K562 (cell line): Measurements from ENCODE around the gene GASK1A. TPM values are rescaled to one million over a fixed set of nuclear protein-coding genes. Genes with fewer than 3 reads are reported as not detected.

Experiments used
- ATAC-seq: fragments of 200-7000 bp; cut with Tn5 transposase; 3 replicates; pipeline ENCODE4 v1.9.1; 2020; ENCODE audit warnings: moderate library complexity
- BruUV-seq: library from RNA; stranded (reverse); fragments of 400-500 nt; replicated peaks from 2 replicates; lab custom pipeline; 2021; lab: Mats Ljungman, UMichigan
- CTCF ChIA-PET: fragments of 300-600 bp; formaldehyde crosslinking; extraction: SDS; loops from one replicate; lab custom pipeline; 2021; ENCODE audit warnings: low intra/inter-chr PET ratio; lab: Yijun Ruan, JAX
- POLR2A ChIA-PET: fragments of 300-600, 350-650 bp; sonication (Branson Sonifier 250); formaldehyde crosslinking; extraction: SDS; loops from one replicate; lab custom pipeline; 2021; ENCODE audit warnings: antibody characterized with exemption, inconsistent platforms; lab: Yijun Ruan, JAX
- DNase-seq, 4 experiments: peaks; one replicate each; pipeline versions ENCODE4 v3.0.0 to v3.0.0-alpha.2; 2011 to 2018; ENCODE audit warnings: low spot score in 3 of 4, mixed read lengths in 3 of 4; ENCODE audit errors: extremely low read depth in 1 of 4
- FAIRE-seq: peaks from 2 replicates; lab custom pipeline; 2011; peaks lifted over from hg19 to GRCh38; lab: Jason Lieb, UNC
- H2AFZ ChIP-seq: 2 replicates; pipeline ENCODE4 v1.6.0; 2011; ENCODE audit warnings: low read depth, low read length, control low read depth, inconsistent platforms
- H3K27ac ChIP-seq: fragments of 200-600 bp; 3 replicates; pipeline ENCODE4 v1.8.0; 2011; ENCODE audit warnings: low read depth, mild to moderate bottlenecking, control low read depth, inconsistent platforms, low read length, moderate library complexity, mixed read lengths; ENCODE audit errors: extremely low read depth
- H3K27me3 ChIP-seq, 2 experiments: fragments of 300-600 bp in 1 of 2; 2 replicates in 1 of 2; 3 replicates in 1 of 2; pipeline versions ENCODE4 v1.6.0 to v1.8.0; 2011; ENCODE audit warnings: inconsistent platforms in 2 of 2, low read length in 2 of 2, mild to moderate bottlenecking in 1 of 2, mixed read lengths in 1 of 2, moderate library complexity in 1 of 2; ENCODE audit not compliant: control insufficient read depth in 2 of 2, insufficient read depth in 2 of 2
- H3K36me3 ChIP-seq: fragments of 300-600 bp; 3 replicates; pipeline ENCODE4 v1.8.0; 2011; ENCODE audit warnings: mild to moderate bottlenecking, low read length, inconsistent platforms; ENCODE audit not compliant: control insufficient read depth, insufficient read depth
- H3K4me1 ChIP-seq, 2 experiments: fragments of 200-600 bp in 1 of 2; replicated peaks in 1 of 2; 2 replicates in 1 of 2; 3 replicates in 1 of 2; pipeline versions ENCODE4 v1.5.1 to v1.8.0; 2011; ENCODE audit warnings: inconsistent platforms in 2 of 2, low read length in 2 of 2, mild to moderate bottlenecking in 1 of 2, mixed read lengths in 1 of 2, moderate library complexity in 1 of 2; ENCODE audit not compliant: control insufficient read depth in 2 of 2, insufficient read depth in 2 of 2
- H3K4me2 ChIP-seq: 2 replicates; pipeline ENCODE4 v1.6.1; 2011; ENCODE audit warnings: low read length, control low read depth, inconsistent platforms, mixed read lengths; ENCODE audit not compliant: insufficient read depth
- H3K4me3 ChIP-seq: fragments of 200-600 bp; sonication (generic), shearing (Covaris generic); 2 replicates; pipeline ENCODE4 v1.5.1; 2016; ENCODE audit warnings: control low read depth, inconsistent platforms
- H3K79me2 ChIP-seq: fragments of 200-600 bp; 3 replicates; pipeline ENCODE4 v1.8.0; 2011; ENCODE audit warnings: low read length, inconsistent platforms; ENCODE audit not compliant: control insufficient read depth, insufficient read depth
- H3K9ac ChIP-seq, 2 experiments: 2 replicates each; pipeline versions ENCODE4 v1.6.0 to v1.6.1; 2011; ENCODE audit warnings: low read depth in 2 of 2, low read length in 2 of 2, control low read depth in 1 of 2, inconsistent platforms in 1 of 2, mild to moderate bottlenecking in 1 of 2, mixed read lengths in 1 of 2; ENCODE audit not compliant: insufficient read depth in 1 of 2
- H3K9me1 ChIP-seq: one replicate; pipeline ENCODE4 v1.6.0; 2011; ENCODE audit warnings: inconsistent platforms, mild to moderate bottlenecking, low read length, moderate library complexity; ENCODE audit not compliant: control insufficient read depth, insufficient read depth
- H3K9me3 ChIP-seq: replicated peaks from 2 replicates; pipeline ENCODE4 v1.5.1; 2011; ENCODE audit warnings: low read depth, low read length, inconsistent platforms; ENCODE audit not compliant: control insufficient read depth, insufficient read depth
- H4K20me1 ChIP-seq: replicated peaks from 2 replicates; pipeline ENCODE4 v1.6.1; 2011; ENCODE audit warnings: low read length, inconsistent platforms, mixed read lengths; ENCODE audit not compliant: control insufficient read depth, insufficient read depth
- BRD9 ChIP-seq: fragments of 450-650 bp; IDR thresholded peaks from 2 replicates; pipeline ENCODE4 v1.6.1; 2018; ENCODE audit warnings: low read depth; ENCODE audit not compliant: partially characterized antibody
- CBX1 ChIP-seq: sonication (generic); IDR thresholded peaks from 2 replicates; pipeline ENCODE4 v1.6.1; 2016; ENCODE audit warnings: antibody characterized with exemption, low read depth, mild to moderate bottlenecking
- DNMT1 ChIP-seq: fragments of 450-650 bp; IDR thresholded peaks from 2 replicates; pipeline ENCODE4 v1.6.1; 2016; ENCODE audit warnings: antibody characterized with exemption, mild to moderate bottlenecking
- EHMT2 ChIP-seq: fragments of 450-650 bp; IDR thresholded peaks from 2 replicates; pipeline ENCODE4 v1.6.1; 2018; ENCODE audit warnings: antibody characterized with exemption
- GTF2F1 ChIP-seq: IDR thresholded peaks from 2 replicates; pipeline ENCODE4 v1.6.1; 2011; ENCODE audit warnings: low read depth, low read length, improper control_type of control experiment
- NFATC3 ChIP-seq: fragments of 450-650 bp; IDR thresholded peaks from 2 replicates; pipeline ENCODE4 v1.6.1; 2017; ENCODE audit warnings: mild to moderate bottlenecking
- POLR2H ChIP-seq: IDR thresholded peaks from 2 replicates; pipeline ENCODE4 v1.6.1; 2016; ENCODE audit warnings: missing genetic modification characterization, low read depth, mild to moderate bottlenecking, control low read depth, missing compliant biosample characterization, moderate library complexity
- RBM15 ChIP-seq: fragments of 200-400 bp; formaldehyde crosslinking; IDR thresholded peaks from 2 replicates; pipeline ENCODE4 v1.6.1; 2018; ENCODE audit warnings: mild to moderate bottlenecking, low read length, moderate library complexity; ENCODE audit not compliant: insufficient read depth
- RBM39 ChIP-seq: fragments of 200-400 bp; formaldehyde crosslinking; optimal IDR thresholded peaks from 2 replicates; pipeline ENCODE3; 2018; ENCODE audit warnings: low read depth, low read length
- SAFB2 ChIP-seq: fragments of 200-400 bp; formaldehyde crosslinking; IDR thresholded peaks from 2 replicates; pipeline ENCODE4 v1.6.1; 2018; ENCODE audit warnings: borderline replicate concordance, low read length, low read depth, moderate library complexity; ENCODE audit not compliant: severe bottlenecking
- SIN3A ChIP-seq, 2 experiments: fragments of 150-350 bp in 1 of 2; IDR thresholded peaks; 2 replicates each; pipeline ENCODE4 v1.6.1; 2011 to 2016; ENCODE audit warnings: borderline replicate concordance in 2 of 2, low read depth in 2 of 2, low read length in 2 of 2, mild to moderate bottlenecking in 2 of 2, moderate library complexity in 2 of 2; ENCODE audit not compliant: control insufficient read depth in 1 of 2
- YY1 ChIP-seq, 3 experiments: IDR thresholded peaks; 2 replicates each; pipeline ENCODE4 v1.6.1; 2011; ENCODE audit warnings: low read length in 2 of 3, mild to moderate bottlenecking in 2 of 3, moderate library complexity in 2 of 3, borderline replicate concordance in 1 of 3, control low read depth in 1 of 3, low read depth in 1 of 3; ENCODE audit not compliant: insufficient read depth in 3 of 3, insufficient replicate concordance in 2 of 3, control insufficient read depth in 1 of 3, insufficient read length in 1 of 3; ENCODE audit errors: extremely low read depth in 1 of 3
- ZBTB17 ChIP-seq: fragments of 450-650 bp; formaldehyde crosslinking; IDR thresholded peaks from 2 replicates; pipeline ENCODE4 v1.4.0; 2020; ENCODE audit warnings: mild to moderate bottlenecking
- ZNF384 ChIP-seq: IDR thresholded peaks from 2 replicates; pipeline ENCODE4 v1.6.1; 2012; ENCODE audit warnings: low read depth, low read length, improper control_type of control experiment
- ZSCAN32 ChIP-seq: fragments of 450-650 bp; formaldehyde crosslinking; IDR thresholded peaks from 2 replicates; pipeline ENCODE4 v1.4.0; 2020; ENCODE audit warnings: mild to moderate bottlenecking, moderate library complexity
- ZZZ3 ChIP-seq: fragments of 450-650 bp; IDR thresholded peaks from 2 replicates; pipeline ENCODE4 v1.6.1; 2016; ENCODE audit warnings: antibody characterized with exemption, mild to moderate bottlenecking, moderate library complexity
- WGBS: fragments of 100-300 bp; shearing (Covaris generic); methylation state at CpG from one replicate; pipeline ENCODE4 v1.1.6; 2016; ENCODE audit warnings: low coverage, mixed read lengths; ENCODE audit not compliant: insufficient coverage; ENCODE audit errors: missing lambda C conversion rate; 5-methylcytosine and 5-hydroxymethylcytosine counted together
- in situ Hi-C: fragments of 300-500 bp; cut with MboI; formaldehyde crosslinking; loops from 4 replicates; pipeline ENCODE4 v1.15.0; 2018; ENCODE audit warnings: inconsistent platforms, mixed read lengths
- intact Hi-C: fragments of 100-400 bp; cut with micrococcal nuclease; formaldehyde crosslinking; loops from 2 replicates; pipeline ENCODE4 v1.14.2; 2022
- polyA plus RNA-seq, 8 experiments: library from polyadenylated mRNA; depleted of rRNA in 4 of 8; stranded (reverse) in 5 of 8; unstranded in 3 of 8; fragments of >200 nt; fragmentation: Nextera tagmentation in 2 of 8; fragmentation: Illumina TruSeq in 1 of 8; extraction: Ambion mirVana in 2 of 8; extraction: Trizol in 1 of 8; gene quantifications; 2 replicates each; pipeline versions ENCODE4 v1.2.1 to v1.2.3, GENCODE V29; 2011 to 2014; ENCODE audit warnings: inconsistent platforms in 1 of 8, missing spikeins in 1 of 8
- total RNA-seq, 7 experiments: library from RNA; depleted of rRNA in 6 of 7; stranded (reverse); fragments of >200 nt in 6 of 7; fragmentation: Illumina TruSeq in 2 of 7; extraction: Trizol in 2 of 7; gene quantifications; 2 replicates each; pipeline versions ENCODE4 v1.2.1 to v1.2.3, GENCODE V29; 2011 to 2021; ENCODE audit warnings: low replicate concordance in 1 of 7
- TF ChIP-seq, protein P1 (sequence below): fragments of 250-450 bp; sonication (Bioruptor Pico); IDR thresholded peaks from 2 replicates; pipeline ENCODE4 v1.8.0; 2021; ENCODE audit warnings: moderate library complexity, mild to moderate bottlenecking, inconsistent platforms
- TF ChIP-seq, protein P2 (sequence below): sonication (generic); formaldehyde crosslinking; IDR thresholded peaks from 2 replicates; pipeline ENCODE4 v1.8.0; 2022; ENCODE audit warnings: missing genetic modification reagents, mild to moderate bottlenecking, borderline replicate concordance
- TF ChIP-seq, protein P3 (sequence below): sonication (generic); formaldehyde crosslinking; IDR thresholded peaks from 2 replicates; pipeline ENCODE4 v1.8.0; 2022; ENCODE audit warnings: mild to moderate bottlenecking, low read depth, missing genetic modification reagents

Gene GASK1A
- total and polyA plus RNA-seq, 9 of the 15 experiments (the other 6 are each of a cell fraction or from before 2014, with no cell fraction given) = 0.04 to 0.11 (median 0.05) TPM; not detected in 5

DNA sequence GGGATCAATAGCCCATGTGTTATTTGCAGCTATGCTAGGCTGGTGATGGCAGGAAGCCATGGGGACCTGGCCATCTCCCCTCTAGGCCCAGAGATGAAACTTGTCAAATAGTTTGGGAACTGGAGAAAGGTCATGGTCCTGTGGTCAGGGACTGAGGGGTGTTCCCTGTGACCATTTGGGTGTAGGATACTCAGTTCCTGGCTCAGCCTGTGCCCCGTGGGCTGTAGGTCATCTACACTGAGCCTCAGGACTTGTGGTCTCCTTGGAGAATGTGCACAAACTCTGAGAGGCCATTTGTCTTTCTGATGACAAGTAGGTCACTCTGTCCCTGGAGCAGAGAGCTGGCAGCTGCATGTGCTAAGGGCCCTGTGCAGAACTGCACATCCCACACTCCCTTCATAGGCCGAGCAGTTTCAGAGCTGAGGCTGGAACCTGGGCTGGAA, 17.5 kb downstream of the GASK1A start:
- POLR2A ChIA-PET = interaction anchor here (0.7 to 1.0 kb wide), 2 partner anchors 10 to 393 kb away, joined by 4 read pairs; no protein-coding TSS in a partner anchor
- TF ChIP-seq CBX1 = no peak
- TF ChIP-seq YY1 (IDR thresholded peaks at IDR 0.05; ENCODE audit: borderline replicate concordance in 1 of 3, control insufficient read depth in 1 of 3, extremely low read depth in 1 of 3, insufficient read depth in 3 of 3, insufficient read length in 1 of 3, insufficient replicate concordance in 2 of 3, low read depth in 1 of 3, low read length in 2 of 3) = no peak
- TF ChIP-seq EHMT2 = no peak
- TF ChIP-seq NFATC3 = no peak
- TF ChIP-seq BRD9 = no peak
- no peak for TF ChIP-seq ZSCAN32 (CRISPR knock-in tag)
- TF ChIP-seq RBM39 = no peak
- TF ChIP-seq, protein P1, sequence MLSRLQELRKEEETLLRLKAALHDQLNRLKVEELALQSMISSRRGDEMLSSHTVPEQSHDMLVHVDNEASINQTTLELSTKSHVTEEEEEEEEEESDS = no peak
- TF ChIP-seq, protein P2, sequence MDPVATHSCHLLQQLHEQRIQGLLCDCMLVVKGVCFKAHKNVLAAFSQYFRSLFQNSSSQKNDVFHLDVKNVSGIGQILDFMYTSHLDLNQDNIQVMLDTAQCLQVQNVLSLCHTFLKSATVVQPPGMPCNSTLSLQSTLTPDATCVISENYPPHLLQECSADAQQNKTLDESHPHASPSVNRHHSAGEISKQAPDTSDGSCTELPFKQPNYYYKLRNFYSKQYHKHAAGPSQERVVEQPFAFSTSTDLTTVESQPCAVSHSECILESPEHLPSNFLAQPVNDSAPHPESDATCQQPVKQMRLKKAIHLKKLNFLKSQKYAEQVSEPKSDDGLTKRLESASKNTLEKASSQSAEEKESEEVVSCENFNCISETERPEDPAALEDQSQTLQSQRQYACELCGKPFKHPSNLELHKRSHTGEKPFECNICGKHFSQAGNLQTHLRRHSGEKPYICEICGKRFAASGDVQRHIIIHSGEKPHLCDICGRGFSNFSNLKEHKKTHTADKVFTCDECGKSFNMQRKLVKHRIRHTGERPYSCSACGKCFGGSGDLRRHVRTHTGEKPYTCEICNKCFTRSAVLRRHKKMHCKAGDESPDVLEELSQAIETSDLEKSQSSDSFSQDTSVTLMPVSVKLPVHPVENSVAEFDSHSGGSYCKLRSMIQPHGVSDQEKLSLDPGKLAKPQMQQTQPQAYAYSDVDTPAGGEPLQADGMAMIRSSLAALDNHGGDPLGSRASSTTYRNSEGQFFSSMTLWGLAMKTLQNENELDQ (CRISPR knock-in tag) = no peak
- no peak for TF ChIP-seq ZNF384
- no peak for TF ChIP-seq ZZZ3
- TF ChIP-seq SAFB2 = no peak
- TF ChIP-seq POLR2H = no peak
- TF ChIP-seq, protein P3, sequence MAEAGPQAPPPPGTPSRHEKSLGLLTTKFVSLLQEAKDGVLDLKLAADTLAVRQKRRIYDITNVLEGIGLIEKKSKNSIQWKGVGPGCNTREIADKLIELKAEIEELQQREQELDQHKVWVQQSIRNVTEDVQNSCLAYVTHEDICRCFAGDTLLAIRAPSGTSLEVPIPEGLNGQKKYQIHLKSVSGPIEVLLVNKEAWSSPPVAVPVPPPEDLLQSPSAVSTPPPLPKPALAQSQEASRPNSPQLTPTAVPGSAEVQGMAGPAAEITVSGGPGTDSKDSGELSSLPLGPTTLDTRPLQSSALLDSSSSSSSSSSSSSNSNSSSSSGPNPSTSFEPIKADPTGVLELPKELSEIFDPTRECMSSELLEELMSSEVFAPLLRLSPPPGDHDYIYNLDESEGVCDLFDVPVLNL (CRISPR knock-in tag) = no peak
- no peak for TF ChIP-seq ZBTB17 (CRISPR knock-in tag)
- no peak for TF ChIP-seq RBM15
- no peak for TF ChIP-seq DNMT1
- no peak for TF ChIP-seq SIN3A (IDR thresholded peaks at IDR 0.05; ENCODE audit: borderline replicate concordance in 2 of 2, control insufficient read depth in 1 of 2, low read depth in 2 of 2, low read length in 2 of 2)
- TF ChIP-seq GTF2F1 = no peak
- TF ChIP-seq, all 486 proteins: peak for 0
- CTCF ChIA-PET = no interaction called here
- FAIRE-seq (no peak), ATAC-seq (no peak), DNase-seq (no peak)
- 4% methylated on average over 2 of the region's 2 CpGs for WGBS
- Histone ChIP-seq H3K9me3 (no peaks in the 10 kb centered on the region), H3K4me3 (no peak overlapping the region), H3K27ac (no peak overlapping the region), H4K20me1 (no peaks in the 10 kb centered on the region), H3K9me1 (no peaks in the 10 kb centered on the region), H3K4me1 (no peaks in the 10 kb centered on the region), H2AFZ (no peak overlapping the region), H3K4me2 (no peak overlapping the region), H3K79me2 (no peaks in the 10 kb centered on the region), H3K27me3 (peaks cover 33 to 64% of the 10 kb centered on the region in 2 experiments), H3K36me3 (no peaks in the 10 kb centered on the region), H3K9ac (no peak overlapping the region)
- intact Hi-C loops (no loop called here), in situ Hi-C loops (no loop called here)
- no TSS peak for BruUV-seq
